Suprapubic skin (tissue), 4 donors: Measurements from ENCODE around the gene RNF138.
"Not testable (repeated sequence)": the region's sequence is repeated elsewhere in the genome, so short reads cannot be mapped to it uniquely, and the experiment has no call there.

ENCODE experiments used
- CTCF ChIP-seq, 2 donors: fragments of 200-600 bp in 1 of 2; fragments of 450-650 bp in 1 of 2; sonication (generic) in 1 of 2; IDR thresholded peaks; one replicate each; pipeline ENCODE4 v1.5.1; 2016 to 2019; ENCODE audit warnings: antibody characterized with exemption in 2 of 2, mild to moderate bottlenecking in 1 of 2, moderate library complexity in 1 of 2
- EP300 ChIP-seq: sonication (generic); formaldehyde crosslinking; IDR thresholded peaks from one replicate; pipeline ENCODE4 v1.6.1; 2017; ENCODE audit warnings: antibody characterized with exemption
- POLR2A ChIP-seq, 2 donors: fragments of 450-650 bp; IDR thresholded peaks; one replicate each; pipeline ENCODE4 v1.6.1; 2017; ENCODE audit warnings: antibody characterized with exemption in 2 of 2, mild to moderate bottlenecking in 2 of 2, moderate library complexity in 2 of 2
- POLR2AphosphoS5 ChIP-seq, 3 donors: sonication (generic); formaldehyde crosslinking; IDR thresholded peaks; one replicate each; pipeline ENCODE4 v1.6.1; 2017; ENCODE audit warnings: antibody characterized with exemption in 3 of 3

- TF ChIP-seq POLR2A (IDR thresholded peaks at IDR 0.05); CTCF (IDR thresholded peaks at IDR 0.05); POLR2AphosphoS5 (IDR thresholded peaks at IDR 0.05); EP300: not testable (repeated sequence)
Observed at GRCh38 chr18:32158631-32159030, 67.0 kb downstream of the RNF138 start.
